Measurements from ENCODE around the gene PLEKHA1. TPM values are rescaled to one million over a fixed set of nuclear protein-coding genes. Genes with fewer than 3 reads are reported as not detected.

The PLEKHA1 gene
- total RNA-seq, 2 experiments from 2014 or later = 8.8 to 11.3 TPM

DNA sequence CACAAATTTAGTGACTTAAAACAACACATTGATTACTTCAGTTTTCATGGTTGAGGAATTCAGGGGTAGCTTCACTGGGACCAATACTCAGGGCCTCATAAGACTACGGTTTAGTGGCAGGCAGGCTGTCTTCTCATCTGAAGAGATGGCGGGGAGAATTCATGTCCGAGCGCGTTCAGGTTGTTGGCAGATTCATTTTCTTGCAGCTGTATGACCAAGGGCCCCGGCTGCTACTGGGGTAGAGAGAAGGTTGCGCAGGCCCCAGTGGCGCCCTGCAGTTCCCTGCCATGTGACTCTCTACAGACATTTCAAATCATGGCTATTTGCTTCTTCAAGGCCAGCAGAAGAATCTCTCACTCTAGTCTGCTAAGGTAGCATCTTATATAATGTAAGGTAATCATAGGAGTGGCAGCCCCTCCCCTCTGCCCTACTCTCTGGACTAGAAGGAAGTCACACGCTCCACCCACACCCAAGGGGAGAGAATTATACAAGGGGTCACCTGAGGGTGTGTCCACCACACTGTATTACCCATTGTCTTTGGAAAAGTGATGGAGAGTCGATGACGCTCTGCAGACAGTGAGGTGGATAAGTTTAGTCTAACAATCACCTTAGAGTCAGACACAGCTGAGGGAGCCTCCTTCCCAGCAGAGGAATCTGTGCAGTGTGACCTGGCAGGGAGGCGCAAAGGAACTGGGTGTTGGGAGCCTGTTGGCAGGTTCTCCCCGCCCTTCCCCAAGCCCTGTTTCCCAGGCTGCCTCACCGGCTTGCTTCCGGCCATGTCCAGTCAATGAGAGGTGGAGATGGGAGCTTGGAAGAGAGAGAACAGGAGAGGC lies 35.7 kb upstream of the PLEKHA1 start:
- no peak overlapping the region for H3K4me3 Mint-ChIP-seq
- no peak for DNase-seq

DNA sequence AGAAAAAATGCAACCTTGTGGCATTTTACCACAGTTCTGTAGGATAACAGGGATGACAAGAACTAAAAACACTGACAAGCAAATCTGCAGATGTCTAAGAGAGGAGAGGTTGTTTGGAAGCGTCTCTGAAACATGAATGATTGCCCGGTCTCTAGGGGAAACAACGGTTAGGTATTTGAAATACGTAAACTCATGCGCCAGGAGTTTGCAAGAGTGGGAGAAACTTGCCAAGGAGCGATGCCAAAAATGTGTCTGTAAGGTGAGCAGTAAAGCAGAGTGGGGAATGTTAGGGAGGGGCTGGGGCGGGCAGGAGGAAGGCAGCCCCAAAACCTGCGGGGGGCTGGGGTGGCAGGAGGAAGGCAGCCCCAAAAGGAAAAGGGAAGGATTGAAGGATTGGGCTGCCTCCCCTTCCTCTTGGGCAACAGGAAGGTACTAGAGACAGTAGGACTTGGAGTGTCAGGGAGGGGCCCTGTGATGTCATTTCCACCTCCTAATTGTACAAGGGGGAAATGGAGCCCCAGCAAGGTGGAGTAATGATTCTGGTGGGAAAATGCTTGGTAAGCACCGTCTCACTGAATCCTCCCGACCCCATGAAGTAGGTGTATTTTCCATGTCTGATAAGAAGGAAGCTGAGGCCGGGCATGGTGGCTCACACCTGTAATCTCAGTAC lies 33.2 kb upstream of the PLEKHA1 start:
- H3K4me1 Mint-ChIP-seq = no peaks in the 10 kb centered on the region
- no peak overlapping the region for H3K27ac Mint-ChIP-seq
- ChIA-PET POLR2A (no interaction called here), CTCF (no interaction called here)
- H3K27me3 Mint-ChIP-seq = peaks cover 3% of the 10 kb centered on the region
- H3K36me3 Mint-ChIP-seq (ENCODE audit: low read depth) = no peaks in the 10 kb centered on the region
- no peak overlapping the region for H3K4me3 Mint-ChIP-seq
- DNase-seq = no peak
- H3K9me3 Mint-ChIP-seq = no peaks in the 10 kb centered on the region

More for the DNA sequence above, 35.7 kb upstream of the PLEKHA1 start:
- ChIA-PET POLR2A (no interaction called here), CTCF (no interaction called here)
- H3K27me3 Mint-ChIP-seq = peaks cover 3% of the 10 kb centered on the region
- no peaks in the 10 kb centered on the region for H3K4me1 Mint-ChIP-seq
- H3K36me3 Mint-ChIP-seq (ENCODE audit: low read depth) = no peaks in the 10 kb centered on the region
- no peak overlapping the region for H3K27ac Mint-ChIP-seq
- H3K9me3 Mint-ChIP-seq = no peaks in the 10 kb centered on the region

DNA sequence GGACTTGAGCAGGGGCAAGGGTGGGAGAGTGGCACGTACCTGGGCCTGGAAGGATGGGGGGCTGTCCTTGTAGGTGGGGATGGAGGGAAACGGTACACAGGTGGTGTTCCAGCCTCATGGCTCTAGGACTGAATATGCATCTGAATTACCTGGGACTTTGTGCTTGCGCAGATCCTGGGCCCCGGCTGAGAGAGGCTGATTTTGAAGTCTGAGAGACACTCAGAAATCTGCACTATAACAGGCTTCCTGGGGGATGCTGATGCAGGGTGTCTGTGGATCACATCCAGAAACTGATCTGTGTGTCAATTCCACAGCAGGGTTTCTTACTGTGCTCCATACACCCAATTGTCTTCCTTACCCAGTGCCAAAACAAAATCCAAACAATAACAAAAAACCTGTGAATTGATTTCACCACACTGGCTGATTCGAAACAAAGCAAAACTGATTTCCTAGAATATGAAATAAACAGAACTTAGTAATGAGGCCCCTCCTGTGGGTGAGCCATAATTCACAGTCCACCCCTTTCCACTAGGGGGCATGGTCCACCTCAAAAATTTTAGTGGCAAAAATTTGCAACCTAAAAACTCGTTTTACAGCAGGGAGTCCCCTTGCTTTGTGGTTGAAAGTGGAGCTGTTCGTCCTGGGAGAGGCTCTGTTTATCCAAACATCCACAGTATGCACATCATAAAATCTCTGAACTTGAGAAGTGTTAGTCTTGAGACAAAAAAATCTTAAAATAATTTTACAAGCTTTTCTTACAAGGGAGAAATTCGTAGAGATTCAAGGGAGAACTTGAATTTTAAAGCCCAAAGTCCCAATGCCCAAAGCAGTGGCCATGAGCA lies 32.0 kb upstream of the PLEKHA1 start:
- DNase-seq = peak; percentile 64
- H3K27ac Mint-ChIP-seq = no peak overlapping the region

DNA sequence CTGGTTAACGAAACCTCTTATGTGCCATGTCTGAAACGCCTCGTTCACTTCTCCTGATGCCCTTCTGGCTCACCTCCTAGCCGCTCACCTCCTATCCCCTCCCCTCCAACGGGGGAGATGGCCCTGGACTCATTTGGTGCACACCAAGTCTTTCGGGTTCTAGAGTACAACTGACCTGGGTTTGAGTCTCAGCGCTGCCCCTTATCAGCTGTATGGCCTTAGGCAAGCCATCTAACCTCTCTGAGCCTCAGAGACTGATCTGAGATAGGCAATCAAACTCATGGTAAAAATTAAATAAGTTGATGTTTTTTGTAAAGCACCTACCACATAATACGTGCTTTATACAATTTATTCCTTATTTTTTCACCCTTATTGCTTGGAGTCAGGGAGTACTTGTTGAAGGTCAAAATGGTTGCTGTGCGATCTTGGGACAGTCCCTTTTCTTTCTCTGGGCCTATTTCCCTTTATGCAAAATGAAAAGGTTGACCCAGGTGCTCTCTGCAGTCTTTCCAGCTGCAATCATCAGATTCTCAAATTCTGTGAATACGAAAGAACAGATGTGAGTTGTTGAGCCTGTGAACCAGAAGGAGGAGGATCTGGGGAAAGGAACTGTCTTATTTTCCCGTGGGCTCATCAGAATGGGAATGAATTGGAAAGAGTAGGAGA lies 31.2 kb upstream of the PLEKHA1 start:
- Mint-ChIP-seq H3K27ac (no peak overlapping the region), H3K27me3 (no peaks in the 10 kb centered on the region), H3K36me3 (ENCODE audit: low read depth) (no peaks in the 10 kb centered on the region), H3K4me3 (no peak overlapping the region), H3K9me3 (no peaks in the 10 kb centered on the region), H3K4me1 (no peaks in the 10 kb centered on the region)
- no peak for DNase-seq
- CTCF ChIA-PET = interaction anchor here (1.0 to 1.1 kb wide), 3 partner anchors 13 to 93 kb away, joined by 3 read pairs; partner anchors contain the start of gene PLEKHA1
- POLR2A ChIA-PET = no interaction called here

More for the DNA sequence above, 32.0 kb upstream of the PLEKHA1 start:
- Mint-ChIP-seq H3K4me3 (no peak overlapping the region), H3K9me3 (no peaks in the 10 kb centered on the region), H3K36me3 (ENCODE audit: low read depth) (no peaks in the 10 kb centered on the region), H3K4me1 (no peaks in the 10 kb centered on the region), H3K27me3 (no peaks in the 10 kb centered on the region)
- CTCF ChIA-PET = interaction anchor here (1.0 to 1.1 kb wide), 3 partner anchors 13 to 93 kb away, joined by 3 read pairs; partner anchors contain the start of gene PLEKHA1
- POLR2A ChIA-PET = no interaction called here

DNA sequence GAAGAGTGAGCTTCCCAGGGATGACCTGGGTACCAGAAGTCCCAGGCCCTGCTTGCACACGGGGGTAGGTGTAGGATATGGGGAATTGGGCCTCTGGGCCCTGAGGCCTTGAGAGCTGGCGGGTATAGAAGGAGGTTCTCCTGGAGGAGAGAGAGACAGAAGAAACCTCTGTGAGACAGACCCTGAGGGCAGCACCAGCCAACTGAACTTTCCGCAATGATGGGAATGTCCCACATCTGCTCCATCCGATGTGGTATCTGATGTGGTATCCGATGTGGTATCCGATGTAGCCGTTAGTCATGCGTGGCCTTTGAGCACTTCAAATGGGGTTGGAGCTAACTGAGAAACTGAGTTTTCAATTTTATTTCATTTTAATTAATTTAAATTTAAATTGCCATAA lies 30.6 kb upstream of the PLEKHA1 start:
- no peak for DNase-seq
- H3K27me3 Mint-ChIP-seq = no peaks in the 10 kb centered on the region
- ChIA-PET CTCF (interaction anchor here (1.5 kb wide), 1 partner anchor 10 kb away, joined by 3 read pairs; no protein-coding TSS in a partner anchor), POLR2A (no interaction called here)
- no peaks in the 10 kb centered on the region for H3K36me3 Mint-ChIP-seq (ENCODE audit: low read depth)
- H3K9me3 Mint-ChIP-seq = no peaks in the 10 kb centered on the region
- no peaks in the 10 kb centered on the region for H3K4me1 Mint-ChIP-seq
- H3K27ac Mint-ChIP-seq = no peak overlapping the region
- H3K4me3 Mint-ChIP-seq = no peak overlapping the region

DNA sequence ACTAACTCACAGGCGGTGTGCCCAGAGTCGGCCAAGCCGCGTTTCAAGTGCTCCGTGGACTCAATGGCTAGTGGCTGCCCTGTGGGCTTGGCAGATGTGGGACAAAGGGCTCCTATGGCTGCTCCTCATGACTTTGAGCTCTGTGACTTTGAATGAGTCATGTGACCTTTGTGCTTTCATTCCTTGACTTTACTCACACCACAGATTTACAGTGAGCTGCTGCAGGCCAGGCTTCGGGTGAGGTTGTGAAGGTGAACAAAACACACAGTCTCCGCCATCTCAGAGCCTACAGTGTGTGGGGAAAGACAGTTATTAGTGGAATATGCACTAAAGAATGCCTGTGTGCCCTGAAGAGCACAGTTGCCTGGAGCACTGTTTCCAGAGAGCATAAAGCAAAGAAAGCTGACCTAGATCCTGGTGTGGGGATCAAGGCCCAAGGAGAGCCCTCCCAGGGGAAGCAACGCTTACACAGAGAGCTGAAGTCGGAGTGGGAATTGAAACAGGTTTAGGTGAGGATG lies 29.7 kb upstream of the PLEKHA1 start:
- Mint-ChIP-seq H3K27ac (no peak overlapping the region), H3K36me3 (ENCODE audit: low read depth) (no peaks in the 10 kb centered on the region), H3K4me1 (no peaks in the 10 kb centered on the region), H3K27me3 (no peaks in the 10 kb centered on the region), H3K4me3 (no peak overlapping the region), H3K9me3 (no peaks in the 10 kb centered on the region)
- CTCF ChIA-PET = interaction anchor here (1.5 kb wide), 1 partner anchor 9 kb away, joined by 3 read pairs; no protein-coding TSS in a partner anchor
- no peak for DNase-seq
- POLR2A ChIA-PET = no interaction called here

DNA sequence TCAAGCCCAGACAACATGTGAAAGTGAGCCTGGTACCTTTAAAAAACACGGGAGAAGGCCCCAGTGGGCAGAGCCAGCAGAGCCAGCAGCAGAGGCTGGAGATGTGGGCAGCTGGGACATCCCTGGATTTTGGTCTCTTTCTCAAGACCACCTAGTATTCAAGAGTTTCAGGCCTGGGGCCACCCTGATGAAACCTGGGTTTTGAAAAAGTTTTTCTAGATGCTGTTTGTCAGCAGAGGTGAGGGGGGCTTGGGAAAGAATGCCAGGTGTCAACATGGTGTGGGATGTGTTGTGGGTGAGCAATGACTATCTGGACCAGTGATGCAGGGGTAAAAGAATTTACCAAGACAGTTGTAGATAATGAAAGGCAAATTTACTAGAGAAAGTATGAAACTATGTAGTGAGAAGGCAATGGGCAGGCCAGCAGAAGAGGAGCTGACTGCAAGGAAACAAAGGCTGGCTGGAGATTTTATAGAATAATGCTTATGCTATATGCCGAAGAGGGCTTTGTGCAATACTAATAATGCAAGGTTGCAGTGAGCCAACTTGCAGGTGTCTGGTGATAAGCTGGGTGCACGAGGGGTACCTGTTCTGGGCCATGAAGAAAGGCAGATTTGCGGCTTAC lies 28.1 kb upstream of the PLEKHA1 start:
- Mint-ChIP-seq H3K36me3 (ENCODE audit: low read depth) (no peaks in the 10 kb centered on the region), H3K9me3 (no peaks in the 10 kb centered on the region), H3K27ac (no peak overlapping the region), H3K4me1 (no peaks in the 10 kb centered on the region), H3K27me3 (no peaks in the 10 kb centered on the region), H3K4me3 (no peak overlapping the region)
- DNase-seq = no peak
- ChIA-PET POLR2A (no interaction called here), CTCF (no interaction called here)

DNA sequence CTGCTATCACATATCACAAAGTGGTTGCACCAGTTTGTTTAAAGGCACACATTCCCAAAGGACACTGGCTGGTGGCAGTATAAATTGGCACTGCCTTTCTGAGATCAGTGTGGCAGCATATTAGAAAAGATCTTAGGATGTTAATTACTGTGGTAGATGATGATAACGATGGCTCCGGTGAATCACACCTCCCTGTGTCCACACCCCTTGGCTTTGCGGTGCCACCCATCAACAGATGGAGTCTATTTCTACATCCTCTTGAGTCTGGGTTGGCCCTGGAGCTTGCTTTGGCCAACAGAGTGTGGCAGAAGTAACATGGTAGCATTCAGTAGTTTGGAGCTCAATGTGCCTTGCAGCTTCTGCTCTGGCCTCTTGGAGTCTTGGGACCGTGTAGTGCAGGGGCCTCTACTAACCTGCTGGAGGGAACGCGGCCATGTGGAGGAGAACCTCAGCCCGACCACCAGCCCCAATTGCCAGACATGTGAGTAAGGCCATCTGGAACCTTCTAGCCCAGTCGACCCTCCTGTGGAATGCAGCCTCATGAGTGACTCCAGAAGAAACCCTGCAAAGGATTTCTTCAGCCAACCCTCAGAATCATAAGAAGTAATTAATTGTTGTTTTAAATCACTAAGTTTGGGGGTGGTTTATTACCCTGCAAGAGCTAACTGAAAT lies 27.2 kb upstream of the PLEKHA1 start:
- Mint-ChIP-seq H3K36me3 (ENCODE audit: low read depth) (no peaks in the 10 kb centered on the region), H3K27ac (no peak overlapping the region), H3K9me3 (no peaks in the 10 kb centered on the region), H3K27me3 (no peaks in the 10 kb centered on the region), H3K4me1 (no peaks in the 10 kb centered on the region), H3K4me3 (no peak overlapping the region)
- ChIA-PET POLR2A (no interaction called here), CTCF (no interaction called here)
- DNase-seq = no peak

DNA sequence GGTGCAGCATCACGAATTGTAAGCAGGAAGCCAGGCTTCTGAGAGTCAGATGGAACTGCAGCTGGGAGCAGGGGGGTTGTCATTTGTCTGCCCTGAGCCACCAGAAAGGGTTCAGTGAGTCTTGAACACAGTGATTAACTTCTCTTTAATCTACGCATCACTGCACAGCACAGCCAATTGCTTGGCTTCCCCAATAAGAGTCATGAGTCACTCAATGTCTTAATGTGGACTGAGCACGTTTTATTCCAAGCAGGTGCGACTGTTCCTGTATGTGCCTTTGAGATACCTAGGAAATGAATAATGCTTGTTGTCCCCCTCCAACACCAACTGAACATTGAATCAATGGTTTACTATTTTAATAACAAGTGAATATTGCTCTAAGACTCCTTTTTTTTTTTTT lies 26.0 kb upstream of the PLEKHA1 start:
- no peaks in the 10 kb centered on the region for H3K27me3 Mint-ChIP-seq
- H3K4me3 Mint-ChIP-seq = no peak overlapping the region
- no peaks in the 10 kb centered on the region for H3K4me1 Mint-ChIP-seq
- POLR2A ChIA-PET = no interaction called here
- no peaks in the 10 kb centered on the region for H3K9me3 Mint-ChIP-seq
- CTCF ChIA-PET = interaction anchor here (1.0 kb wide), 1 partner anchor 115 kb away, joined by 3 read pairs; no protein-coding TSS in a partner anchor
- DNase-seq = no peak
- no peaks in the 10 kb centered on the region for H3K36me3 Mint-ChIP-seq (ENCODE audit: low read depth)
- no peak overlapping the region for H3K27ac Mint-ChIP-seq

DNA sequence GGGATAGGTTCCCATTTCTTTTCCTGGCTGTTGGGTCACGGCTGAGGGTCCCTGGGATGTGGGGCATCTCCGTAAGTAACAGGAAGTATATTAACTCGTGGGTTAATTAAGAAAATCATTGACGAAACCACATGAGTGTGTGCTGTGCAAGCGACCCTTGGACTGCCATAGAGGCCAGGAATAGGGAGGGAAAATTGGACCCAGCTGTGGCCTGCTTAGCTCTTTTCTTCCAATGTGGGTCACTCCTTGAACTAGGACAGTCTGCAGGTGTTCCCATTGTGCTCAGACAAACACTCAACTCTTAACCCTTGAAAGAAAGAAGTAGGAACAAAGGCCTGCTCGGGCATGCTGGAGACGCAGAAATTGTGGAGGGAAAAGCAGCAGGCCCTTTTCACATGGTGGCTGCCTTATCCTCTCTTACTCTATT lies 25.6 kb upstream of the PLEKHA1 start:
- Mint-ChIP-seq H3K4me1 (no peaks in the 10 kb centered on the region), H3K27me3 (no peaks in the 10 kb centered on the region), H3K9me3 (no peaks in the 10 kb centered on the region), H3K4me3 (no peak overlapping the region), H3K27ac (no peak overlapping the region), H3K36me3 (ENCODE audit: low read depth) (no peaks in the 10 kb centered on the region)
- POLR2A ChIA-PET = no interaction called here
- DNase-seq = no peak
- CTCF ChIA-PET = no interaction called here

DNA sequence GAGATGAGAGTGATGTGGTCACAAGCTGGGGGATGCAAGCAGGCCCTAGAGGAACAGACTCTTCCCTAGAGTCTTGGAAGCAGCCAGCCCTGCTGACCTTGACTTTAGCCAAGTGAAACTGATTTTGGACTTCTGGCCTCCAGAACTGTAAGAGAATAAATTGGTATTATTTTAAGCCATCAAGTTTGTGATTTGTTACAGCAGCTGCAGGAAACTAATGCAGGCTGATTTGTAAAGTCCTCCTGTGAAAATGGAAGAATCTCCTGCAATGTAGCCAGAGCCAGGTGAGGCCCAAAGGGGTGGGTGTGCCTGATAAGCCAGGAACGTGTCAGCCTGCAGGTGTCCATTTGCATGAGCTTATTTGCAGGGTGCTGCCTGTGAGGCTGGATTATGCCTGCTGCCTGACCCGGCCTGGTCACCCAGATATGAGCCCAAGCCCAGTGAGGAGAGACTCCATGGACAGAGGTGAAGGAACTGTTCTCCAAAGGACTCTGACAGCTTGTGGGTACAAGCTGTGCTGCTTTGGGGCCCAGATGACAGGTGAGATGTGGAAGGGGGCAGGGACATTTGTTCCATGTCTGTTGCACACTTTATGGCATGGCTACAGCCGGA lies 24.6 kb upstream of the PLEKHA1 start:
- Mint-ChIP-seq H3K36me3 (ENCODE audit: low read depth) (no peaks in the 10 kb centered on the region), H3K9me3 (no peaks in the 10 kb centered on the region), H3K27ac (no peak overlapping the region), H3K27me3 (no peaks in the 10 kb centered on the region), H3K4me3 (no peak overlapping the region), H3K4me1 (no peaks in the 10 kb centered on the region)
- DNase-seq = no peak
- CTCF ChIA-PET = interaction anchor here (0.8 kb wide), 1 partner anchor 17 kb away, joined by 3 read pairs; no protein-coding TSS in a partner anchor
- POLR2A ChIA-PET = no interaction called here

Measured in activated CD4-positive, alpha-beta T cell treated with anti-CD3 and anti-CD28 coated beads, Interleukin-2, amount 10 ng/mL, durations not matched to agents 7 days and 5 days (primary cell).